Measurements from ENCODE around the gene FRAS1. TPM values are rescaled to one million over a fixed set of nuclear protein-coding genes. Genes with fewer than 3 reads are reported as not detected.

The FRAS1 gene
- total and polyA plus RNA-seq, 2 of the 8 experiments (the other 6 are each of a cell fraction or from before 2014, with no cell fraction given): 38.5 to 109 TPM

- no peak for TF ChIP-seq CHD7 (IDR thresholded peaks at IDR 0.05; ENCODE audit: insufficient replicate concordance, low read length)
- TF ChIP-seq KDM5A (IDR thresholded peaks at IDR 0.05; ENCODE audit: low read length): no peak
Observed at GRCh38 chr4:78432896-78433295, 375.8 kb downstream of the FRAS1 start (continued).

All from H1 (cell line).